Measurements from ENCODE around the gene SIGLEC7.

DNA sequence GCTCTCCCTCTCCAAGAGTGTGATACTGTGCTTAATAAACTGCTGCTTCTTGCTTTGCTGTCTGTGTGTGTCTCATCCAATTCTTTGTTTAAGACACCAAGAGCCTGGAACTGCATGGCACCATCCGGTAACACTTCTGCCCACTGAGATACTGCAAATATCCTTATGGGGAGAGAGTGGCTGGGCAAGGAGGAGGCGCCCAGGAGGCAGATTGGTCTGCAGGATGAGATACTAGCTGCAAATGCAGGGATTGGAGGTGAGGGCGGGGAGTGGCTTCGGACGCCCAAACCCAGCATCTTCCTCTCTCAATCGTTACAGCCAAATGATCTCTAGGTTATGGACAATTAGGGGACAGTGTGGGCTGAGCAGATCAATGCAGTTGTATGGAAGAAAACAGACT is 1.7 kb upstream of the SIGLEC7 start:
- TF ChIP-seq SUZ12 (IDR thresholded peaks at IDR 0.05; ENCODE audit: extremely low read depth, insufficient read depth, insufficient read length) = no peak
- TF ChIP-seq ZNF274 (IDR thresholded peaks at IDR 0.05; ENCODE audit: low read depth, low read length) = no peak
- no peak for TF ChIP-seq YY1 (IDR thresholded peaks at IDR 0.05; ENCODE audit: insufficient read depth, insufficient read length)
